ENCODE results near the gene PEX12.
A peak's percentile ranks its signal among the peaks of the same experiment; 100 is the strongest.
"Not testable (repeated sequence)": the region's sequence is repeated elsewhere in the genome, so short reads cannot be mapped to it uniquely, and the experiment has no call there.

PEX12 gene

GRCh38 chr17:35614810-35615209 is 36.4 kb upstream of the PEX12 start:
- no peak overlapping the region for H3K4me3 ChIP-seq (ENCODE audit: control insufficient read depth, low read depth, low read length)
- DNase-seq (ENCODE audit: low read depth) = no peak
- TF ChIP-seq CTCF (conservative IDR thresholded peaks at IDR 0.05; ENCODE audit: control insufficient read depth, insufficient read depth, low read depth, low read length) = no peak

- H3K4me3 ChIP-seq (ENCODE audit: control insufficient read depth, low read depth, low read length) = no peak overlapping the region
- peak; percentile 67 for TF ChIP-seq CTCF (conservative IDR thresholded peaks at IDR 0.05; ENCODE audit: control insufficient read depth, insufficient read depth, low read depth, low read length)
- peak; percentile 59 for DNase-seq (ENCODE audit: low read depth)
Measured at GRCh38 chr17:35612924-35613521, 34.7 kb upstream of the PEX12 start.

- not testable (repeated sequence) for DNase-seq (ENCODE audit: low read depth); H3K4me3 ChIP-seq (ENCODE audit: control insufficient read depth, low read depth, low read length)
Measured at GRCh38 chr17:35610746-35611145, 32.4 kb upstream of the PEX12 start.

- TF ChIP-seq CTCF (conservative IDR thresholded peaks at IDR 0.05; ENCODE audit: control insufficient read depth, insufficient read depth, low read depth, low read length) = no peak
- DNase-seq (ENCODE audit: low read depth) = no peak
- no peak overlapping the region for H3K4me3 ChIP-seq (ENCODE audit: control insufficient read depth, low read depth, low read length)
Measured at GRCh38 chr17:35609831-35610230, 31.5 kb upstream of the PEX12 start.

GRCh38 chr17:35607239-35607847 is 29.0 kb upstream of the PEX12 start:
- DNase-seq (ENCODE audit: low read depth) = no peak
- H3K4me3 ChIP-seq (ENCODE audit: control insufficient read depth, low read depth, low read length) = no peak overlapping the region

GRCh38 chr17:35605678-35606077 is 27.3 kb upstream of the PEX12 start:
- TF ChIP-seq CTCF (conservative IDR thresholded peaks at IDR 0.05; ENCODE audit: control insufficient read depth, insufficient read depth, low read depth, low read length) = no peak
- no peak overlapping the region for H3K4me3 ChIP-seq (ENCODE audit: control insufficient read depth, low read depth, low read length)
- DNase-seq (ENCODE audit: low read depth) = peak; percentile 76

More at GRCh38 chr17:35607239-35607847, 29.0 kb upstream of the PEX12 start:
- TF ChIP-seq CTCF (conservative IDR thresholded peaks at IDR 0.05; ENCODE audit: control insufficient read depth, insufficient read depth, low read depth, low read length) = no peak

- no peak for TF ChIP-seq CTCF (conservative IDR thresholded peaks at IDR 0.05; ENCODE audit: control insufficient read depth, insufficient read depth, low read depth, low read length)
- H3K4me3 ChIP-seq (ENCODE audit: control insufficient read depth, low read depth, low read length) = no peak overlapping the region
- no peak for DNase-seq (ENCODE audit: low read depth)
Measured at GRCh38 chr17:35603674-35604073, 25.3 kb upstream of the PEX12 start.
